Endothelial cell of umbilical vein (primary cell): ENCODE results near the gene EMID1. TPM values are rescaled to one million over a fixed set of nuclear protein-coding genes. Genes with fewer than 3 reads are reported as not detected.

Source experiments
- BruUV-seq: library from RNA; stranded (reverse); fragments of 400-500 nt; replicated peaks from 2 replicates; lab custom pipeline; 2021; lab: Mats Ljungman, UMichigan
- CTCF ChIA-PET: fragments of 300-600, 350-600 bp; sonication (Branson Sonifier 250); formaldehyde crosslinking; loops from one replicate; lab custom pipeline; 2021; ENCODE audit warnings: antibody characterized with exemption, inconsistent platforms; lab: Charles Lee
- POLR2A ChIA-PET: fragments of 300-600, 350-600 bp; sonication (Branson Sonifier 250); formaldehyde crosslinking; loops from one replicate; lab custom pipeline; 2021; ENCODE audit warnings: antibody characterized with exemption, inconsistent platforms; lab: Charles Lee
- DNase-seq: peaks from one replicate; pipeline ENCODE4 v3.0.0-alpha.2; 2011; ENCODE audit warnings: low read depth, low spot score
- FAIRE-seq: peaks from 2 replicates; lab custom pipeline; 2011; peaks lifted over from hg19 to GRCh38; lab: Jason Lieb, UNC
- H2AFZ ChIP-seq: 2 replicates; pipeline ENCODE4 v1.6.0; 2012; ENCODE audit warnings: low read depth, low read length, control low read depth, inconsistent platforms
- H3K27ac ChIP-seq: 2 replicates; pipeline ENCODE4 v1.5.1; 2011; ENCODE audit warnings: low read depth, mild to moderate bottlenecking, control low read depth, low read length, moderate library complexity; ENCODE audit not compliant: insufficient read depth
- H3K27me3 ChIP-seq, 2 experiments: 2 replicates each; pipeline versions ENCODE4 v1.6.0 to v1.6.1; 2011; ENCODE audit warnings: low read length in 2 of 2, mixed read lengths in 1 of 2; ENCODE audit not compliant: control insufficient read depth in 2 of 2, insufficient read depth in 2 of 2
- H3K36me3 ChIP-seq, 2 experiments: 2 replicates in 1 of 2; 3 replicates in 1 of 2; pipeline ENCODE4 v1.5.1; 2011; ENCODE audit warnings: low read length in 2 of 2, mild to moderate bottlenecking in 1 of 2, moderate library complexity in 1 of 2; ENCODE audit not compliant: control insufficient read depth in 2 of 2, insufficient read depth in 2 of 2; ENCODE audit errors: extremely low read depth in 1 of 2
- H3K4me1 ChIP-seq: 3 replicates; pipeline ENCODE4 v1.5.1; 2011; ENCODE audit warnings: mild to moderate bottlenecking, low read length; ENCODE audit not compliant: control insufficient read depth, insufficient read depth; ENCODE audit errors: extremely low read depth
- H3K4me2 ChIP-seq: 2 replicates; pipeline ENCODE4 v1.6.1; 2011; ENCODE audit warnings: low read length, control low read depth, mixed read lengths; ENCODE audit not compliant: insufficient read depth
- H3K4me3 ChIP-seq, 3 experiments: fragments of 200-600 bp in 1 of 3; sonication (generic), shearing (Covaris generic) in 1 of 3; replicated peaks in 1 of 3; 2 replicates each; pipeline ENCODE4 v1.5.1; 2011 to 2016; ENCODE audit warnings: control low read depth in 3 of 3, low read length in 3 of 3, mild to moderate bottlenecking in 2 of 3, inconsistent platforms in 1 of 3, low read depth in 1 of 3, moderate library complexity in 1 of 3; ENCODE audit not compliant: insufficient read depth in 1 of 3
- H3K79me2 ChIP-seq: 2 replicates; pipeline ENCODE4 v1.6.0; 2012; ENCODE audit warnings: low read length, inconsistent platforms; ENCODE audit not compliant: control insufficient read depth, insufficient read depth
- H3K9ac ChIP-seq: replicated peaks from 2 replicates; pipeline ENCODE3; 2011; ENCODE audit warnings: low read length, control low read depth; ENCODE audit not compliant: insufficient read depth; ENCODE audit errors: extremely low read depth
- H3K9me1 ChIP-seq: replicated peaks from 3 replicates; pipeline ENCODE4 v1.6.0; 2011; ENCODE audit warnings: mild to moderate bottlenecking, low read length; ENCODE audit not compliant: control insufficient read depth, insufficient read depth; ENCODE audit errors: extremely low read depth
- H3K9me3 ChIP-seq: replicated peaks from 2 replicates; pipeline ENCODE4 v1.5.1; 2012; ENCODE audit warnings: low read length, inconsistent platforms; ENCODE audit not compliant: control insufficient read depth, insufficient read depth
- H4K20me1 ChIP-seq: replicated peaks from 2 replicates; pipeline ENCODE3; 2011; ENCODE audit warnings: mild to moderate bottlenecking, low read length; ENCODE audit not compliant: control insufficient read depth, insufficient read depth; ENCODE audit errors: extremely low read depth
- CTCF ChIP-seq, 2 donors: IDR thresholded peaks; 1 replicate in 1 of 2; 2 replicates in 1 of 2; pipeline ENCODE4 v1.5.1; 2011; ENCODE audit warnings: low read length in 2 of 2, mild to moderate bottlenecking in 2 of 2, moderate library complexity in 2 of 2, control low read depth in 1 of 2, inconsistent platforms in 1 of 2, low read depth in 1 of 2; ENCODE audit not compliant: insufficient read depth in 1 of 2; ENCODE audit errors: extremely low read depth in 1 of 2
- EZH2 ChIP-seq: IDR thresholded peaks from 2 replicates; pipeline ENCODE4 v1.6.1; 2012; ENCODE audit warnings: borderline replicate concordance, low read depth, mild to moderate bottlenecking, moderate library complexity, low read length, inconsistent platforms; ENCODE audit not compliant: severe bottlenecking
- FOS ChIP-seq: IDR thresholded peaks from 2 replicates; pipeline ENCODE4 v1.6.1; 2011; ENCODE audit warnings: mild to moderate bottlenecking, low read length, moderate library complexity, borderline replicate concordance; ENCODE audit not compliant: insufficient read depth
- GATA2 ChIP-seq: IDR thresholded peaks from 2 replicates; pipeline ENCODE4 v1.7.0; 2011; ENCODE audit warnings: low read depth, mild to moderate bottlenecking, moderate library complexity, mixed read lengths, low read length; ENCODE audit not compliant: insufficient read length, insufficient read depth
- JUN ChIP-seq: IDR thresholded peaks from 2 replicates; pipeline ENCODE4 v1.6.1; 2011; ENCODE audit warnings: borderline replicate concordance, low read depth; ENCODE audit not compliant: insufficient read length, insufficient read depth
- MAX ChIP-seq: IDR thresholded peaks from 2 replicates; pipeline ENCODE4 v1.6.1; 2011; ENCODE audit not compliant: insufficient read depth, insufficient read length
- MYC ChIP-seq: IDR thresholded peaks from one replicate; pipeline ENCODE4 v1.6.1; 2011; ENCODE audit warnings: mild to moderate bottlenecking, low read depth, low read length
- POLR2A ChIP-seq: IDR thresholded peaks from 2 replicates; pipeline ENCODE4 v1.6.1; 2012; ENCODE audit warnings: low read depth, mild to moderate bottlenecking, control low read depth, low read length
- POLR2AphosphoS5 ChIP-seq: IDR thresholded peaks from 2 replicates; pipeline ENCODE4 v1.6.1; 2012; ENCODE audit warnings: low read depth, mild to moderate bottlenecking, control low read depth, low read length, moderate library complexity; ENCODE audit not compliant: insufficient read depth
- dilution Hi-C: fragments of 300-500 bp; cut with MboI; formaldehyde crosslinking; loops from one replicate; pipeline ENCODE4 v1.15.0; 2019; ENCODE audit warnings: low sequenced_read_pairs; ENCODE audit not compliant: extremely low pct_ligation_motif_present
- intact Hi-C: fragments of 100-400 bp; cut with micrococcal nuclease; formaldehyde crosslinking; loops from one replicate; pipeline ENCODE4 v1.10.0; 2022
- polyA plus RNA-seq, 4 experiments: library from polyadenylated mRNA; depleted of rRNA in 3 of 4; stranded (reverse) in 3 of 4; unstranded in 1 of 4; fragments of >200 nt; gene quantifications; 2 replicates each; pipeline versions ENCODE4 v1.2.1 to v1.2.3, GENCODE V29; 2011 to 2012; ENCODE audit warnings: missing spikeins in 1 of 4
- total RNA-seq: library from RNA; stranded (reverse); gene quantifications from 2 replicates; pipeline ENCODE4 v1.2.3, GENCODE V29; 2021

Gene EMID1
- total and polyA plus RNA-seq, 2 donors (not counting 3 experiments of a cell fraction or from before 2014, with no cell fraction given), result 0.51 to 0.75 TPM

- Histone ChIP-seq H3K27ac (no peak overlapping the region), H2AFZ (no peak overlapping the region), H3K4me1 (no peaks in the 10 kb centered on the region), H3K9ac (no peak overlapping the region), H3K4me2 (no peak overlapping the region), H3K9me1 (no peaks in the 10 kb centered on the region), H4K20me1 (no peaks in the 10 kb centered on the region), H3K79me2 (no peaks in the 10 kb centered on the region), H3K27me3 (peaks cover 0 to 1% of the 10 kb centered on the region in 2 experiments), H3K36me3 (no peaks in the 10 kb centered on the region), H3K9me3 (no peaks in the 10 kb centered on the region), H3K4me3 (no peak overlapping the region)
- no TSS peak for BruUV-seq
- DNase-seq (no peak), FAIRE-seq (no peak)
- dilution Hi-C loops, result no loop called here
- POLR2A ChIA-PET, result no interaction called here
- intact Hi-C loops, result no loop called here
- TF ChIP-seq EZH2 (no peak), MYC (no peak), POLR2A (no peak), JUN (no peak), POLR2AphosphoS5 (no peak), MAX (no peak), CTCF (IDR thresholded peaks at IDR 0.05; ENCODE audit: extremely low read depth in 1 of 2, insufficient read depth in 1 of 2, low read depth in 1 of 2, low read length in 2 of 2) (no peak), FOS (no peak), GATA2 (no peak)
- CTCF ChIA-PET, result interaction anchor here (1.9 kb wide), 1 partner anchor 33 kb away, joined by 6 read pairs; no protein-coding TSS in a partner anchor
Observed at GRCh38 chr22:29212743-29213142, 7.0 kb downstream of the EMID1 start.
